Activated CD4-positive, alpha-beta T cell treated with anti-CD3 and anti-CD28 coated beads for 1 hour (primary cell): ENCODE measurements around the gene TRPC5OS.

ENCODE experiments used
- DNase-seq: peaks from one replicate; pipeline ENCODE4 v3.0.0-alpha.2; 2020

The TRPC5OS gene

GRCh38 chrX:111914398-111915090, 38.6 kb downstream of the TRPC5OS start:
- DNase-seq = no peak

- DNase-seq = no peak
These were observed 41.6 kb downstream of the TRPC5OS start for GRCh38 chrX:111917591-111917990.

GRCh38 chrX:111928456-111928855, 52.5 kb downstream of the TRPC5OS start:
- DNase-seq = no peak
